HepG2 (cell line): Measurements from ENCODE around the gene FAM174C. TPM values are rescaled to one million over a fixed set of nuclear protein-coding genes. Genes with fewer than 3 reads are reported as not detected.

ENCODE experiments used
- FOXO1 ChIP-seq: sonication (generic); formaldehyde crosslinking; IDR thresholded peaks from 2 replicates; pipeline ENCODE4 v1.4.0; 2020; ENCODE audit warnings: missing genetic modification reagents
- GATAD1 ChIP-seq: IDR thresholded peaks from 2 replicates; pipeline ENCODE4 v1.6.1; 2016; ENCODE audit warnings: missing genetic modification reagents, missing compliant biosample characterization
- JUND ChIP-seq: sonication (generic); formaldehyde crosslinking; IDR thresholded peaks from 2 replicates; pipeline ENCODE4 v1.8.0; 2022; ENCODE audit warnings: mild to moderate bottlenecking, missing genetic modification reagents
- MEF2D ChIP-seq: sonication (generic); formaldehyde crosslinking; IDR thresholded peaks from 2 replicates; pipeline ENCODE4 v1.5.1; 2020; ENCODE audit warnings: mild to moderate bottlenecking, missing genetic modification reagents
- MTF1 ChIP-seq: sonication (generic); formaldehyde crosslinking; IDR thresholded peaks from 2 replicates; pipeline ENCODE4 v1.5.0; 2020; ENCODE audit warnings: missing genetic modification reagents
- MXD4 ChIP-seq: IDR thresholded peaks from 2 replicates; pipeline ENCODE4 v1.6.1; 2016; ENCODE audit warnings: mild to moderate bottlenecking, missing biosample characterization, missing genetic modification reagents
- MXI1 ChIP-seq: IDR thresholded peaks from 3 replicates; pipeline ENCODE4 v1.6.1; 2012; ENCODE audit warnings: low read depth, low read length, inconsistent platforms, borderline replicate concordance
- SMYD3 ChIP-seq: sonication (generic); formaldehyde crosslinking; IDR thresholded peaks from 2 replicates; pipeline ENCODE4 v1.8.1; 2023; ENCODE audit warnings: mild to moderate bottlenecking, missing genetic modification reagents
- ZBTB21 ChIP-seq: sonication (generic); formaldehyde crosslinking; IDR thresholded peaks from 2 replicates; pipeline ENCODE4 v1.4.0; 2020; ENCODE audit warnings: missing genetic modification reagents
- ZBTB38 ChIP-seq: sonication (generic); formaldehyde crosslinking; IDR thresholded peaks from 2 replicates; pipeline ENCODE4 v1.5.1; 2020; ENCODE audit warnings: mild to moderate bottlenecking, missing genetic modification reagents
- ZC3H13 ChIP-seq: sonication (generic); formaldehyde crosslinking; IDR thresholded peaks from 2 replicates; pipeline ENCODE4 v1.8.1; 2023; ENCODE audit warnings: mild to moderate bottlenecking, missing genetic modification reagents, moderate library complexity
- ZFP36L2 ChIP-seq: sonication (generic); formaldehyde crosslinking; IDR thresholded peaks from 2 replicates; pipeline ENCODE4 v1.4.0; 2020; ENCODE audit warnings: missing genetic modification reagents
- ZMAT3 ChIP-seq: sonication (generic); formaldehyde crosslinking; conservative IDR thresholded peaks from 2 replicates; pipeline ENCODE4 v1.7.0; 2021; ENCODE audit warnings: missing genetic modification reagents
- ZNF33A ChIP-seq: sonication (generic); formaldehyde crosslinking; IDR thresholded peaks from 2 replicates; pipeline ENCODE4 v1.5.1; 2020; ENCODE audit warnings: missing genetic modification reagents, mild to moderate bottlenecking, moderate library complexity, borderline replicate concordance
- ZNF550 ChIP-seq: sonication (generic); formaldehyde crosslinking; IDR thresholded peaks from 2 replicates; pipeline ENCODE4 v1.4.0; 2020; ENCODE audit warnings: mild to moderate bottlenecking, missing genetic modification reagents, borderline replicate concordance
- ZNF605 ChIP-seq: sonication (generic); formaldehyde crosslinking; IDR thresholded peaks from 2 replicates; pipeline ENCODE4 v1.8.0; 2022; ENCODE audit warnings: mild to moderate bottlenecking, missing genetic modification reagents
- ZNF713 ChIP-seq: sonication (generic); formaldehyde crosslinking; IDR thresholded peaks from 2 replicates; pipeline ENCODE4 v1.4.0; 2020; ENCODE audit warnings: mild to moderate bottlenecking, missing genetic modification reagents
- polyA plus RNA-seq, 8 experiments: library from polyadenylated mRNA; depleted of rRNA in 3 of 8; stranded (reverse) in 7 of 8; unstranded in 1 of 8; fragments of >200 nt; fragmentation: Illumina TruSeq in 4 of 8; extraction: Trizol in 4 of 8; gene quantifications; 2 replicates each; pipeline versions ENCODE4 v1.2.1 to v1.2.3, GENCODE V29; 2011 to 2016; ENCODE audit warnings: low read depth in 4 of 8, missing spikeins in 1 of 8, mixed read lengths in 1 of 8; ENCODE audit not compliant: insufficient read depth in 1 of 8
- total RNA-seq, 5 experiments: library from RNA; depleted of rRNA; stranded (reverse); fragments of >200 nt; fragmentation: Illumina TruSeq; extraction: Trizol; gene quantifications; 2 replicates each; pipeline ENCODE4 v1.2.3, GENCODE V29; 2016; ENCODE audit warnings: low read depth in 1 of 5
- TF ChIP-seq, protein P1 (sequence below): sonication (generic); formaldehyde crosslinking; IDR thresholded peaks from 2 replicates; pipeline ENCODE4 v1.4.0; 2020; ENCODE audit warnings: missing genetic modification reagents, borderline replicate concordance
- TF ChIP-seq, protein P2 (sequence below): sonication (generic); formaldehyde crosslinking; IDR thresholded peaks from 2 replicates; pipeline ENCODE4 v1.8.0; 2023; ENCODE audit warnings: mild to moderate bottlenecking, missing genetic modification reagents
- TF ChIP-seq, protein P3 (sequence below): sonication (generic); formaldehyde crosslinking; IDR thresholded peaks from 2 replicates; pipeline ENCODE4 v1.4.0; 2020; ENCODE audit warnings: mild to moderate bottlenecking, missing genetic modification reagents
- TF ChIP-seq, protein P4 (sequence below), 2 experiments: fragments of 450-650 bp in 1 of 2; sonication (generic) in 1 of 2; formaldehyde crosslinking; IDR thresholded peaks; 2 replicates each; pipeline versions ENCODE4 v1.5.0 to v1.8.0; 2020 to 2022; ENCODE audit warnings: mild to moderate bottlenecking in 1 of 2, missing genetic modification reagents in 1 of 2
- TF ChIP-seq, protein P5 (sequence below): sonication (generic); formaldehyde crosslinking; conservative IDR thresholded peaks from 2 replicates; pipeline ENCODE4 v1.8.0; 2022; ENCODE audit warnings: low read depth, missing genetic modification reagents

FAM174C gene
- total and polyA plus RNA-seq, 2 of the 13 experiments (the other 11 are each of a cell fraction or from before 2014, with no cell fraction given), result 19.5 to 31.3 TPM

DNA sequence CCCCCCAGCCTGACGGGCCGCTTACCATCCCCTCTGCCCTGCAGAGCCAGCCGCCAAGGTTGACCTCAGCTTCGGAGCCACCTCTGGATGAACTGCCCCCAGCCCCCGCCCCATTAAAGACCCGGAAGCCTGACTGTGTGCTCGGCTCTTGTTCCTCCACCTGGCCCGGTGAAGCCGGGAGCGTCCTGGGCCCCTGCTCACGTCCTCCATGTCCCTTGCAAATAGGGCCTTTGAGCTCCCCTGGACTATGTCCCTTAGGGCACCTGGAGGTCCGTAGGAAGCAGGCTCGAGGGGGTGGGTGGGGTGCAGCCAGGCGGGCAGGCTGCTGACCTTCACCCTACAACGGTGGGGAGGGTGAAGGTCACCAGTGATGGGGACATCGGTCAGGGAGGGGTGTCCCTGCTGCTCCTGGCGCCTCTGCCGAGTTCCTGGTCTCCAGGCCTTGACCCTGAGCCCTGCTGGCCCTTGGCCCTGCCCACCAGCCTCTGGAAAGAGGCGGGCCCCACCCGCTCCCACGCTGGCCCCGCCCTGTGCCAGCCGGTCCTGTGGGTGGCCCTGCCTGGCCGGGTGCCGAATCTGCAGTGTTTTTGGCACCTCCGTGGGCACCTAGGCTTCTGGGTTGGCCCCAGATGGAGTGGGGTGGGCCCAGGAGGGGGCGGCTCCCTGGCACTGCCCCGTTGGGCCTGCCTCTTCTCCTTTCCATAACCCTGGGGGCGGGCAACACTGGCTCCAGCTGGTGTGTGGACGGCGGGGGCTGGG, 30.5 kb upstream of the FAM174C start (continued):
- TF ChIP-seq ZNF550 (CRISPR knock-in tag) (no peak), MXD4 (peak; percentile 71; the same call in 1 of the 2 replicates), GATAD1 (CRISPR knock-in tag) (peak; percentile 48; the same call in 1 of the 2 replicates), ZNF605 (CRISPR knock-in tag) (peak; percentile 85), ZNF713 (CRISPR knock-in tag) (no peak), ZC3H13 (CRISPR knock-in tag) (peak; percentile 94), SMYD3 (CRISPR knock-in tag) (no peak), ZBTB38 (CRISPR knock-in tag) (no peak; the same call in 1 of the 2 replicates), MTF1 (CRISPR knock-in tag) (no peak), JUND (CRISPR knock-in tag) (no peak), ZMAT3 (CRISPR knock-in tag) (peak; percentile 94), MEF2D (CRISPR knock-in tag) (peak; percentile 91), FOXO1 (CRISPR knock-in tag) (peak; percentile 46; the same call in 1 of the 2 replicates), ZFP36L2 (CRISPR knock-in tag) (no peak), MXI1 (no peak; the same call in 2 of the 3 replicates), ZBTB21 (no peak), ZNF33A (no peak)
- TF ChIP-seq, protein P1, sequence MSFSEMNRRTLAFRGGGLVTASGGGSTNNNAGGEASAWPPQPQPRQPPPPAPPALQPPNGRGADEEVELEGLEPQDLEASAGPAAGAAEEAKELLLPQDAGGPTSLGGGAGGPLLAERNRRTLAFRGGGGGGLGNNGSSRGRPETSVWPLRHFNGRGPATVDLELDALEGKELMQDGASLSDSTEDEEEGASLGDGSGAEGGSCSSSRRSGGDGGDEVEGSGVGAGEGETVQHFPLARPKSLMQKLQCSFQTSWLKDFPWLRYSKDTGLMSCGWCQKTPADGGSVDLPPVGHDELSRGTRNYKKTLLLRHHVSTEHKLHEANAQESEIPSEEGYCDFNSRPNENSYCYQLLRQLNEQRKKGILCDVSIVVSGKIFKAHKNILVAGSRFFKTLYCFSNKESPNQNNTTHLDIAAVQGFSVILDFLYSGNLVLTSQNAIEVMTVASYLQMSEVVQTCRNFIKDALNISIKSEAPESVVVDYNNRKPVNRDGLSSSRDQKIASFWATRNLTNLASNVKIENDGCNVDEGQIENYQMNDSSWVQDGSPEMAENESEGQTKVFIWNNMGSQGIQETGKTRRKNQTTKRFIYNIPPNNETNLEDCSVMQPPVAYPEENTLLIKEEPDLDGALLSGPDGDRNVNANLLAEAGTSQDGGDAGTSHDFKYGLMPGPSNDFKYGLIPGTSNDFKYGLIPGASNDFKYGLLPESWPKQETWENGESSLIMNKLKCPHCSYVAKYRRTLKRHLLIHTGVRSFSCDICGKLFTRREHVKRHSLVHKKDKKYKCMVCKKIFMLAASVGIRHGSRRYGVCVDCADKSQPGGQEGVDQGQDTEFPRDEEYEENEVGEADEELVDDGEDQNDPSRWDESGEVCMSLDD (CRISPR knock-in tag), result peak; percentile 86
- TF ChIP-seq, protein P2, sequence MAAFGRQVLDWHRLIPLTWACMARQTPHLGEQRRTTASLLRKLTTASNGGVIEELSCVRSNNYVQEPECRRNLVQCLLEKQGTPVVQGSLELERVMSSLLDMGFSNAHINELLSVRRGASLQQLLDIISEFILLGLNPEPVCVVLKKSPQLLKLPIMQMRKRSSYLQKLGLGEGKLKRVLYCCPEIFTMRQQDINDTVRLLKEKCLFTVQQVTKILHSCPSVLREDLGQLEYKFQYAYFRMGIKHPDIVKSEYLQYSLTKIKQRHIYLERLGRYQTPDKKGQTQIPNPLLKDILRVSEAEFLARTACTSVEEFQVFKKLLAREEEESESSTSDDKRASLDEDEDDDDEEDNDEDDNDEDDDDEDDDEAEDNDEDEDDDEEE (CRISPR knock-in tag), result no peak
- TF ChIP-seq, protein P3, sequence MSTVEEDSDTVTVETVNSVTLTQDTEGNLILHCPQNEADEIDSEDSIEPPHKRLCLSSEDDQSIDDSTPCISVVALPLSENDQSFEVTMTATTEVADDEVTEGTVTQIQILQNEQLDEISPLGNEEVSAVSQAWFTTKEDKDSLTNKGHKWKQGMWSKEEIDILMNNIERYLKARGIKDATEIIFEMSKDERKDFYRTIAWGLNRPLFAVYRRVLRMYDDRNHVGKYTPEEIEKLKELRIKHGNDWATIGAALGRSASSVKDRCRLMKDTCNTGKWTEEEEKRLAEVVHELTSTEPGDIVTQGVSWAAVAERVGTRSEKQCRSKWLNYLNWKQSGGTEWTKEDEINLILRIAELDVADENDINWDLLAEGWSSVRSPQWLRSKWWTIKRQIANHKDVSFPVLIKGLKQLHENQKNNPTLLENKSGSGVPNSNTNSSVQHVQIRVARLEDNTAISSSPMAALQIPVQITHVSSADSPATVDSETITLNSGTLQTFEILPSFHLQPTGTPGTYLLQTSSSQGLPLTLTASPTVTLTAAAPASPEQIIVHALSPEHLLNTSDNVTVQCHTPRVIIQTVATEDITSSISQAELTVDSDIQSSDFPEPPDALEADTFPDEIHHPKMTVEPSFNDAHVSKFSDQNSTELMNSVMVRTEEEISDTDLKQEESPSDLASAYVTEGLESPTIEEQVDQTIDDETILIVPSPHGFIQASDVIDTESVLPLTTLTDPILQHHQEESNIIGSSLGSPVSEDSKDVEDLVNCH (CRISPR knock-in tag), result 0 out of 2 replicates have a peak, but pooled peaks have one; percentile 45
- TF ChIP-seq, protein P4, sequence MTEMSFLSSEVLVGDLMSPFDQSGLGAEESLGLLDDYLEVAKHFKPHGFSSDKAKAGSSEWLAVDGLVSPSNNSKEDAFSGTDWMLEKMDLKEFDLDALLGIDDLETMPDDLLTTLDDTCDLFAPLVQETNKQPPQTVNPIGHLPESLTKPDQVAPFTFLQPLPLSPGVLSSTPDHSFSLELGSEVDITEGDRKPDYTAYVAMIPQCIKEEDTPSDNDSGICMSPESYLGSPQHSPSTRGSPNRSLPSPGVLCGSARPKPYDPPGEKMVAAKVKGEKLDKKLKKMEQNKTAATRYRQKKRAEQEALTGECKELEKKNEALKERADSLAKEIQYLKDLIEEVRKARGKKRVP (CRISPR knock-in tag; IDR thresholded peaks at IDR 0.05), result no peak
- TF ChIP-seq, protein P5, sequence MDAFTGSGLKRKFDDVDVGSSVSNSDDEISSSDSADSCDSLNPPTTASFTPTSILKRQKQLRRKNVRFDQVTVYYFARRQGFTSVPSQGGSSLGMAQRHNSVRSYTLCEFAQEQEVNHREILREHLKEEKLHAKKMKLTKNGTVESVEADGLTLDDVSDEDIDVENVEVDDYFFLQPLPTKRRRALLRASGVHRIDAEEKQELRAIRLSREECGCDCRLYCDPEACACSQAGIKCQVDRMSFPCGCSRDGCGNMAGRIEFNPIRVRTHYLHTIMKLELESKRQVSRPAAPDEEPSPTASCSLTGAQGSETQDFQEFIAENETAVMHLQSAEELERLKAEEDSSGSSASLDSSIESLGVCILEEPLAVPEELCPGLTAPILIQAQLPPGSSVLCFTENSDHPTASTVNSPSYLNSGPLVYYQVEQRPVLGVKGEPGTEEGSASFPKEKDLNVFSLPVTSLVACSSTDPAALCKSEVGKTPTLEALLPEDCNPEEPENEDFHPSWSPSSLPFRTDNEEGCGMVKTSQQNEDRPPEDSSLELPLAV (CRISPR knock-in tag), result no peak
